IMR-90 (cell line): ENCODE measurements around the gene IGSF9B. TPM values are rescaled to one million over a fixed set of nuclear protein-coding genes. Genes with fewer than 3 reads are reported as not detected.

ENCODE experiments used
- ATAC-seq: fragments of 200-7000 bp; cut with Tn5 transposase; 2 replicates; pipeline ENCODE4 v1.9.1; 2020; ENCODE audit warnings: low read depth, mild to moderate bottlenecking, moderate library complexity
- BruUV-seq: library from RNA; stranded (reverse); fragments of 400-500 nt; replicated peaks from 2 replicates; lab custom pipeline; 2021; lab: Mats Ljungman, UMichigan
- CTCF ChIA-PET: fragments of 300-600 bp; formaldehyde crosslinking; extraction: SDS; loops from one replicate; lab custom pipeline; 2021; ENCODE audit warnings: antibody characterized with exemption; lab: Yijun Ruan, JAX
- POLR2A ChIA-PET: fragments of 300-600 bp; sonication (Branson Sonifier 250); formaldehyde crosslinking; loops from one replicate; lab custom pipeline; 2022; ENCODE audit warnings: antibody characterized with exemption; ENCODE audit not compliant: unreplicated experiment; lab: Charles Lee
- DNase-seq: peaks from one replicate; pipeline ENCODE4 v3.0.0; 2013
- H2AFZ ChIP-seq: replicated peaks from 2 replicates; pipeline ENCODE3; 2013; ENCODE audit warnings: low read length, mild to moderate bottlenecking; ENCODE audit not compliant: poor library complexity
- H2AK5ac ChIP-seq: 2 replicates; pipeline ENCODE4 v1.6.1; 2013; ENCODE audit warnings: low read depth, low read length, inconsistent platforms
- H2AK9ac ChIP-seq: replicated peaks from 2 replicates; pipeline ENCODE3; 2013; ENCODE audit warnings: mild to moderate bottlenecking, low read depth, low read length, moderate library complexity; ENCODE audit not compliant: poor library complexity
- H2BK120ac ChIP-seq: 2 replicates; pipeline ENCODE4 v1.6.1; 2013; ENCODE audit warnings: low read depth, low read length, inconsistent platforms
- H2BK15ac ChIP-seq: 3 replicates; pipeline ENCODE4 v1.6.1; 2013; ENCODE audit warnings: low read depth, low read length, inconsistent platforms
- H2BK20ac ChIP-seq: 2 replicates; pipeline ENCODE4 v1.6.1; 2013; ENCODE audit warnings: low read depth, mild to moderate bottlenecking, inconsistent platforms, low read length, moderate library complexity
- H2BK5ac ChIP-seq: 2 replicates; pipeline ENCODE4 v1.6.1; 2013; ENCODE audit warnings: mild to moderate bottlenecking, low read depth, low read length, inconsistent platforms; ENCODE audit not compliant: poor library complexity, severe bottlenecking
- H3K14ac ChIP-seq: replicated peaks from 2 replicates; pipeline ENCODE4 v1.6.1; 2013; ENCODE audit warnings: low read depth, low read length, inconsistent platforms
- H3K18ac ChIP-seq: 2 replicates; pipeline ENCODE4 v1.6.1; 2013; ENCODE audit warnings: low read depth, low read length, control low read depth
- H3K23ac ChIP-seq: 2 replicates; pipeline ENCODE4 v1.6.1; 2013; ENCODE audit warnings: low read depth, low read length, inconsistent platforms
- H3K27ac ChIP-seq: 2 replicates; pipeline ENCODE4 v1.5.1; 2013; ENCODE audit warnings: mild to moderate bottlenecking, control low read depth, low read length; ENCODE audit not compliant: insufficient read depth
- H3K27me3 ChIP-seq: 2 replicates; pipeline ENCODE4 v1.6.1; 2013; ENCODE audit warnings: low read length; ENCODE audit not compliant: control insufficient read depth, insufficient read depth
- H3K36me3 ChIP-seq: 2 replicates; pipeline ENCODE4 v1.6.1; 2013; ENCODE audit warnings: low read length, mixed read lengths; ENCODE audit not compliant: control insufficient read depth, insufficient read depth
- H3K4ac ChIP-seq: 2 replicates; pipeline ENCODE4 v1.6.1; 2013; ENCODE audit warnings: low read depth, low read length, inconsistent platforms
- H3K4me1 ChIP-seq: 2 replicates; pipeline ENCODE4 v1.6.1; 2013; ENCODE audit warnings: low read length, mixed read lengths; ENCODE audit not compliant: control insufficient read depth, insufficient read depth
- H3K4me2 ChIP-seq: 2 replicates; pipeline ENCODE4 v1.6.1; 2013; ENCODE audit warnings: low read depth, mild to moderate bottlenecking, control low read depth, low read length, moderate library complexity
- H3K4me3 ChIP-seq: 2 replicates; pipeline ENCODE4 v1.5.1; 2013; ENCODE audit warnings: low read depth, mild to moderate bottlenecking, control low read depth, low read length, moderate library complexity; ENCODE audit not compliant: insufficient read depth
- H3K56ac ChIP-seq: 2 replicates; pipeline ENCODE4 v1.6.1; 2013; ENCODE audit warnings: low read length, inconsistent platforms; ENCODE audit not compliant: insufficient read depth; ENCODE audit errors: extremely low read depth
- H3K79me1 ChIP-seq, 2 experiments: 2 replicates each; pipeline ENCODE4 v1.6.1; 2013; ENCODE audit warnings: low read length in 2 of 2, inconsistent platforms in 1 of 2, low read depth in 1 of 2
- H3K9ac ChIP-seq: 2 replicates; pipeline ENCODE4 v1.6.1; 2013; ENCODE audit warnings: low read depth, low read length, control low read depth
- H3K9me1 ChIP-seq: 2 replicates; pipeline ENCODE4 v1.6.1; 2013; ENCODE audit warnings: low read length, inconsistent platforms; ENCODE audit not compliant: insufficient read depth
- H3K9me3 ChIP-seq: 2 replicates; pipeline ENCODE4 v1.6.1; 2013; ENCODE audit warnings: low read length; ENCODE audit not compliant: control insufficient read depth, insufficient read depth
- H4K20me1 ChIP-seq: 2 replicates; pipeline ENCODE4 v1.6.1; 2013; ENCODE audit warnings: low read length, inconsistent platforms; ENCODE audit not compliant: insufficient read depth
- H4K5ac ChIP-seq: 2 replicates; pipeline ENCODE4 v1.6.1; 2013; ENCODE audit warnings: mild to moderate bottlenecking, low read depth, low read length, control low read depth
- H4K8ac ChIP-seq, 2 experiments: 2 replicates each; pipeline ENCODE4 v1.6.1; 2013; ENCODE audit warnings: low read depth in 2 of 2, low read length in 2 of 2, control low read depth in 1 of 2, inconsistent platforms in 1 of 2
- H4K91ac ChIP-seq: 2 replicates; pipeline ENCODE4 v1.6.1; 2013; ENCODE audit warnings: low read depth, low read length, inconsistent platforms; ENCODE audit not compliant: insufficient read depth
- BHLHE40 ChIP-seq: fragments of 150-350 bp; IDR thresholded peaks from 2 replicates; pipeline ENCODE4 v1.6.1; 2016; ENCODE audit warnings: mild to moderate bottlenecking, low read depth, low read length
- CHD1 ChIP-seq: IDR thresholded peaks from 2 replicates; pipeline ENCODE4 v1.6.1; 2012; ENCODE audit warnings: low read depth, low read length, improper control_type of control experiment
- CTCF ChIP-seq: conservative IDR thresholded peaks from 2 replicates; pipeline ENCODE4 v1.5.1; 2012; ENCODE audit warnings: mild to moderate bottlenecking, low read depth, low read length, improper control_type of control experiment
- RFX5 ChIP-seq: IDR thresholded peaks from 2 replicates; pipeline ENCODE4 v1.8.0; 2012; ENCODE audit warnings: low read depth, mild to moderate bottlenecking, low read length, moderate library complexity
- SMC3 ChIP-seq: fragments of 150-350 bp; IDR thresholded peaks from 2 replicates; pipeline ENCODE4 v1.6.1; 2016; ENCODE audit warnings: low read depth, mild to moderate bottlenecking, antibody characterized with exemption, low read length, moderate library complexity
- WGBS, 2 experiments: methylation state at CpG; one replicate each; pipeline versions ENCODE4 v1.1.5 to v1.1.7; 2013; ENCODE audit warnings: missing lambda C conversion rate in 2 of 2; ENCODE audit not compliant: insufficient read length in 1 of 2; ENCODE audit errors: extremely low coverage in 2 of 2; 5-methylcytosine and 5-hydroxymethylcytosine counted together
- dilution Hi-C: fragments of 300-500 bp; cut with HindIII; formaldehyde crosslinking; loops from one replicate; pipeline ENCODE4 v1.14.3; 2018; ENCODE audit warnings: low sequenced_read_pairs; ENCODE audit not compliant: unreplicated experiment
- in situ Hi-C: fragments of 300-500 bp; cut with MboI; formaldehyde crosslinking; loops from 3 replicates; pipeline ENCODE4 v1.14.3; 2019; ENCODE audit warnings: low sequenced_read_pairs, inconsistent platforms, mixed read lengths
- intact Hi-C: fragments of 100-400 bp; cut with micrococcal nuclease; formaldehyde crosslinking; loops from 2 replicates; pipeline ENCODE4 v1.10.0; 2022
- polyA plus RNA-seq, 3 experiments: library from polyadenylated mRNA; depleted of rRNA; stranded (reverse); fragments of >200 nt; gene quantifications; 2 replicates each; pipeline ENCODE4 v1.2.3, GENCODE V29; 2012; ENCODE audit warnings: low replicate concordance in 1 of 3
- total RNA-seq: library from RNA; depleted of rRNA; stranded (reverse); fragments of >200 nt; gene quantifications from 2 replicates; pipeline ENCODE4 v1.2.3, GENCODE V29; 2012

IGSF9B gene
- total and polyA plus RNA-seq, 2 of the 4 experiments (the other 2 are of a cell fraction), result under 0.01 to 0.10 TPM

GRCh38 chr11:133945087-133945974, 11.4 kb downstream of the IGSF9B start:
- TF ChIP-seq SMC3, result no peak
- TF ChIP-seq RFX5, result no peak
- no peak for TF ChIP-seq BHLHE40
- TF ChIP-seq CHD1, result no peak
- no peak for TF ChIP-seq CTCF
- no peaks in the 10 kb centered on the region for H3K79me1 ChIP-seq
- in situ Hi-C loops, result no loop called here
- no peak overlapping the region for H3K4me3 ChIP-seq
- no peak overlapping the region for H2BK15ac ChIP-seq
- H3K14ac ChIP-seq, result no peak overlapping the region
- H3K9ac ChIP-seq, result no peak overlapping the region
- no peak overlapping the region for H2AFZ ChIP-seq
- H3K27me3 ChIP-seq, result peaks cover 3% of the 10 kb centered on the region; the same call in 1 of the 2 replicates
- DNase-seq, result peak; percentile 14
- no peak overlapping the region for H3K56ac ChIP-seq
- H4K20me1 ChIP-seq, result no peaks in the 10 kb centered on the region
- H4K5ac ChIP-seq, result no peak overlapping the region
- H4K8ac ChIP-seq, result no peak overlapping the region
- WGBS, 2 experiments, result 93% methylated on average over 6 of the region's 27 CpGs; no CpG with 5 or more reads in 1 of the 2 experiments
- no peak overlapping the region for H2AK5ac ChIP-seq
- intact Hi-C loops, result no loop called here
- ChIA-PET POLR2A (no interaction called here), CTCF (no interaction called here)
- H3K9me1 ChIP-seq, result no peaks in the 10 kb centered on the region
- H3K9me3 ChIP-seq, result no peaks in the 10 kb centered on the region
- dilution Hi-C loops, result no loop called here
- BruUV-seq, result no TSS peak
- no peak overlapping the region for H3K4me2 ChIP-seq
- no peak overlapping the region for H3K18ac ChIP-seq
- no peak overlapping the region for H3K23ac ChIP-seq
- no peak overlapping the region for H2BK120ac ChIP-seq
- no peak for ATAC-seq
- H3K36me3 ChIP-seq, result no peaks in the 10 kb centered on the region
- no peaks in the 10 kb centered on the region for H3K4me1 ChIP-seq
- H3K27ac ChIP-seq, result no peak overlapping the region
- no peak overlapping the region for H4K91ac ChIP-seq
- H2AK9ac ChIP-seq, result no peak overlapping the region
- H2BK20ac ChIP-seq, result no peak overlapping the region
- H2BK5ac ChIP-seq, result no peak overlapping the region
- H3K4ac ChIP-seq, result no peak overlapping the region
